ENCODE measurements around the gene AP1G2. TPM values are rescaled to one million over a fixed set of nuclear protein-coding genes. Genes with fewer than 3 reads are reported as not detected.
"Not testable (repeated sequence)": the region's sequence is repeated elsewhere in the genome, so short reads cannot be mapped to it uniquely, and the experiment has no call there.

Gene AP1G2
- polyA plus RNA-seq, 1 donor, result 166 TPM

DNA sequence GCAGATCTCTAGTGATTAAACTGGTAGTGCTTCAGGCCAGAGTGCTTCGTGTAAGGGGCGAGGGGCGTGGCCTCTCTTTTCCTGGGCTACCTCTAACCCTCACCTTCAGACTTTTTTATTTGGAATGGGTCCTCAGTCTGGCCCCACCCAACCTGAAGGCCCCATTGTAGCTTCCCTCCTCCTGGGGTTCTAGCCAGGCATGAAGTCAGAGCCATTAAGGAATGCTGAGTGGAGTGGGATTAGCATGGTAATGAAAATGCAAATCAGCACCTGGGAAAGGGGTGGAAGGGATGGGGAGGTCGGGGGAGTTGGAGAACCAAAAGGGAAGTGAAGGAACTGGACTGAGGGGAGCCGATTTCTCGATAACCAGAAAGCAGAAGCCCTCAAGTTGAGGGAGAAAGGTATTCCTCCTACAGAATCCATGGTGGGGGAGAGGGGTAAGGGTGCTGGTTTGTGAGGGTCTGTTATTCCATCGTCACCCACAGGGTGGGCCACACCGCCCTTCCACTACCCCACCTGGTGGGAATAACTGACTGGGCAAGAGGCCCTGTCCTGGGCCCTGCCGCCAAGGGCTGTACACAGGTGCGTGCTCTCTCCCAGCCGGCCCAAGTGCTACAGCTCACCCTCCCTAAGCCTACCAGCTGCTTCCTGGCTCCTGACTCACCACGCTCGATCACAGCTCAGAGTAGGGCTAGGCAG is 30.1 kb downstream of the AP1G2 start:
- no peaks in the 10 kb centered on the region for H3K9me3 ChIP-seq (ENCODE audit: control insufficient read depth, low read depth, low read length)
- H3K4me3 ChIP-seq (ENCODE audit: low read length), result no peak overlapping the region
- no peaks in the 10 kb centered on the region for H3K27me3 ChIP-seq (ENCODE audit: control insufficient read depth, insufficient read depth, low read length)
- no peak for DNase-seq
- H3K27ac ChIP-seq (ENCODE audit: low read length), result no peak overlapping the region
- H3K4me1 ChIP-seq (ENCODE audit: control insufficient read depth, insufficient read depth, low read length), result no peaks in the 10 kb centered on the region
- peaks cover 2% of the 10 kb centered on the region for H3K36me3 ChIP-seq (ENCODE audit: control insufficient read depth, insufficient read depth, low read length)
- 20% methylated on average over 1 of the region's 13 CpGs for WGBS (ENCODE audit: insufficient coverage, low lambda C conversion rate)

DNA sequence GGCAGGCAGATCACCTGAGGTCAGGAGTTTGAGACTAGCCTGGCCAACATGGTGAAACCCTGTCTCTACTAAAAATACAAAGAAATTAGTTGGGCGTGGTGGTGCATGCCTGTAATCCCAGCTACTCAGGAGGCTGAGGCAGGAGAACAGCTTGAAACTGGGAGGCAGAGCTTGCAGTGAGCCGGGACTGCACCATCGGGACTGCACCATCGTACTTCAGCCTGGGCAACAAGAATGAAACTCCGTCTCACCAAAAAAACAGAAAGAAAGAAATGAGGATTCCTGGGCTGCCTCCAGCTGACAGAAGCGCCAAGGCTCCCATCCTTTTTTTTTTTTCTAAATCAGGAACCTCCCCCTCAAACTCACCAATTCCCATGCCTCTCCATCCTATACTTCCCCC is 30.7 kb downstream of the AP1G2 start:
- not testable (repeated sequence) for H3K27ac ChIP-seq (ENCODE audit: low read length); DNase-seq; H3K9me3 ChIP-seq (ENCODE audit: control insufficient read depth, low read depth, low read length); H3K4me3 ChIP-seq (ENCODE audit: low read length); H3K4me1 ChIP-seq (ENCODE audit: control insufficient read depth, insufficient read depth, low read length); H3K36me3 ChIP-seq (ENCODE audit: control insufficient read depth, insufficient read depth, low read length); H3K27me3 ChIP-seq (ENCODE audit: control insufficient read depth, insufficient read depth, low read length)
- no CpG with 5 or more reads among the region's 6 CpGs for WGBS (ENCODE audit: insufficient coverage, low lambda C conversion rate)

DNA sequence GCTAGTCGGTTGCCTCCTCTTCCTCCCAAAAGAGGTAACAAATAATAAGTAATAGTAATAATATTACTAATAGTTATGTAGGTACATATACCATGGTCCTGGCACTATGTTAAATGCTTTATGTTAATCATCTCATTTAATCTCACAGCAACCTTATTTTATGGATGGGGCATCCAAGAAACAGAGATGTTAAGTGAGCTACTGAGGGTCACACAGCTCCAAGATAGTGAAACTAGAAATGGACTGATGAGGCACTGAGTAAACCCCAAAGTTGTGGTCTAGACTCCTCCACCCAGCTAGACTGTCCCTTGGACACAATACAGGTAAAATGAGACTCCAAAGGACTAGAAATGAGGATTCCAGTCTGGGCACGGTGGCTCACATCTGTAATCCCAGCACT is 31.1 kb downstream of the AP1G2 start:
- Histone ChIP-seq H3K9me3 (ENCODE audit: control insufficient read depth, low read depth, low read length) (no peaks in the 10 kb centered on the region), H3K27ac (ENCODE audit: low read length) (no peak overlapping the region), H3K4me3 (ENCODE audit: low read length) (no peak overlapping the region), H3K27me3 (ENCODE audit: control insufficient read depth, insufficient read depth, low read length) (no peaks in the 10 kb centered on the region), H3K4me1 (ENCODE audit: control insufficient read depth, insufficient read depth, low read length) (no peaks in the 10 kb centered on the region), H3K36me3 (ENCODE audit: control insufficient read depth, insufficient read depth, low read length) (peaks cover 2% of the 10 kb centered on the region)
- no CpG with 5 or more reads among the region's 2 CpGs for WGBS (ENCODE audit: insufficient coverage, low lambda C conversion rate)
- no peak for DNase-seq

DNA sequence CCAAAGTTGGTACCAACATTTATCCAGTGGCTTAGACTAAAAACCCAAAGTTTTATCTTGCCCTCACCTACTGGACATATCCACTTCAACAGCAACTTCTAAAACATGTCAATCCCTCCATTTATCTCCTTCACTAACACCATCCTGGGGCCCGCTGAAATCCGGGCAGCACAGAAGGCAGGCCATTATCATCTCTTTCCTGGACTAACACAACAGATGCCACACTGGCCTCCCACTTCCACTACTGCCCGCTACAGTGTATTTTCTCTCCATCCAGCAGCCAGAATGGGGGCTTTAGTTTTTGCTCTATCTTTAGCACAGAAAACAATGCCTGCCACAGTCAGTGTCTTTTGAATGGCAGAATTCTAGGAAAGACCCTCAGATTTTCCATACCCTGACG is 31.6 kb downstream of the AP1G2 start:
- Histone ChIP-seq H3K4me3 (ENCODE audit: low read length) (no peak overlapping the region), H3K9me3 (ENCODE audit: control insufficient read depth, low read depth, low read length) (no peaks in the 10 kb centered on the region), H3K27me3 (ENCODE audit: control insufficient read depth, insufficient read depth, low read length) (no peaks in the 10 kb centered on the region), H3K36me3 (ENCODE audit: control insufficient read depth, insufficient read depth, low read length) (peaks cover 2% of the 10 kb centered on the region), H3K4me1 (ENCODE audit: control insufficient read depth, insufficient read depth, low read length) (no peaks in the 10 kb centered on the region), H3K27ac (ENCODE audit: low read length) (no peak overlapping the region)
- DNase-seq, result no peak
- WGBS (ENCODE audit: insufficient coverage, low lambda C conversion rate), result no CpG with 5 or more reads among the region's 4 CpGs

DNA sequence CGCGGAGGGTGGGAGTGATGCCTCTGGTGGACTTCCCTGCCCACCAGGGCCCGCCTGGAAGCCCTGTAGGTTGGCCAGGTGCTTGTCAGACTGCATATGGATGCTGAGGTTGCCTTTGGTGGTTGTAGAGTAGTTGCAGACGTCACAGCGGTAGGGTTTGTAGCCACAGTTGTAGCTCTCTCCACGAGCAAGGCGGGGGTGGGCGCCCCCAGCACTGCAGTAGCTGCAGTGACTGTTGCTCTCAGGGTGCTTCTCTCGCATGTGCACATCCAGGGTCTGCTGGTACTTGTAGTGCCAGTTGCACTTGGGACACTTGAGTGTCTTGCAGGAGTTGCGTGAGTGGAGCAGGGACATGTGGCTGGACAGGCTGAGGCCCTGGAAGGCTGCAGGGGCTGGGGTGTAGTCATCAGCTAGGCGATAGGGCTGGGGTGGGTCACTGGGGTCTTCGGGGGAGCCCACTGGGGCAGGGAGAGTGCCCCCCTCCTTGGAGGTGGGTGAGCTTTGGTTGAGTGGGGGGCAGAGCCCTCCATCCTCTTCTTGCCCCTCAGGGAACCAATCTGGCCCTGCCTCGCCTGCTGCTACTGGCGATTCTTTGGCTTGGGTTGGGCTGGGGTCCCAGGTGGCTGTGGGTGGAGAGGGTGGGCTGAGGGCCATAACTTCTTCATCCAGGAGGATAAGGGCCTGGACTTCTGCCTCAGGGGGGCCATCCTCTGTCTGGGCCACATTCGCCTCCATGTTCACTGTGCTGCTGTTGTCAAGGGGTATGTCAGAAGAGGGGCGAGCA is 33.7 kb downstream of the AP1G2 start:
- Histone ChIP-seq H3K4me3 (ENCODE audit: low read length) (no peak overlapping the region), H3K4me1 (ENCODE audit: control insufficient read depth, insufficient read depth, low read length) (no peaks in the 10 kb centered on the region), H3K9me3 (ENCODE audit: control insufficient read depth, low read depth, low read length) (no peaks in the 10 kb centered on the region), H3K27me3 (ENCODE audit: control insufficient read depth, insufficient read depth, low read length) (no peaks in the 10 kb centered on the region), H3K36me3 (ENCODE audit: control insufficient read depth, insufficient read depth, low read length) (peaks cover 2% of the 10 kb centered on the region), H3K27ac (ENCODE audit: low read length) (no peak overlapping the region)
- no peak for DNase-seq
- WGBS (ENCODE audit: insufficient coverage, low lambda C conversion rate), result no CpG with 5 or more reads among the region's 16 CpGs

DNA sequence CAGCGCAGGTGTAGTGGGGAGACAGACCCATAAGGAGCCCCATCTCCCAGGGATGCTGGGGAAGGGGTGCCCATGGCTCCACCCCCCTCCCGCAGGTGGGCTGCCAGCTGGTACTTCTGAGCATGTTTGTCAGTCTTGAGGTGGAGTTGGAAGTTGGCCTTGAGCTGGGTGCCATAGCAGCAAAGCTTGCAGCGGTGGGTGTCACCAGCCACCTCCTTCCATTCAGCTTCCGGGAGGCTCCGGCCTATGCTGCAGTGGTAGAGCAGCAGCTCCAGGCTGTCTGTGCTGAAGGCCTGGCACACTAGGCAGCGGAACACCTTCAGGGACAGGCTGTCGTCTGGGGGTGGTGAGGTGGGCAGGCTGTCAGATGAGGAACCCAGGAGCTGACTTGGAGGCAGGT is 34.9 kb downstream of the AP1G2 start:
- Histone ChIP-seq H3K4me1 (ENCODE audit: control insufficient read depth, insufficient read depth, low read length) (no peaks in the 10 kb centered on the region), H3K4me3 (ENCODE audit: low read length) (no peak overlapping the region), H3K36me3 (ENCODE audit: control insufficient read depth, insufficient read depth, low read length) (peaks cover 2% of the 10 kb centered on the region), H3K27me3 (ENCODE audit: control insufficient read depth, insufficient read depth, low read length) (no peaks in the 10 kb centered on the region), H3K9me3 (ENCODE audit: control insufficient read depth, low read depth, low read length) (no peaks in the 10 kb centered on the region), H3K27ac (ENCODE audit: low read length) (no peak overlapping the region)
- DNase-seq, result no peak
- no CpG with 5 or more reads among the region's 7 CpGs for WGBS (ENCODE audit: insufficient coverage, low lambda C conversion rate)

DNA sequence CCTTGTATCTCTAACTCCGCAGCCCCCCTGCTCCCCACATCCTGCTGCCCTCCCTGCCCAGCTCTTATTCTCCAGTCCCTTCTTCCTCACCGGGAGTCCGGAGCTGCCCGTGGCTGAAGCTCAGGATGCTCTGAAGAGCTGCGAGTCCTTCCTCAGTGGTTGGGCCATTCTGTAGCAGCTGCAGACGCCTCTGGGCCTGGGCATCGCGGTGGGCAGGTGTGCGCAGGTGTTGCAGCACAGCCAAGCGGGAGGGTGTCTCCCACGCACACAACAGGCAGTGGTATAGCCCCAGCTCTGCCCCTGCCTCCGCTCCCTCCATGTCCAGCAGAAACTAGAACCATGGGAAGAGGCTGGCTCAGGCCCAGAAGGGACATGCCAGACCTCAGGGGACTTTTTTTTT is 36.2 kb downstream of the AP1G2 start:
- H3K27ac ChIP-seq (ENCODE audit: low read length), result no peak overlapping the region
- peaks cover 2% of the 10 kb centered on the region for H3K36me3 ChIP-seq (ENCODE audit: control insufficient read depth, insufficient read depth, low read length)
- H3K4me3 ChIP-seq (ENCODE audit: low read length), result no peak overlapping the region
- no peaks in the 10 kb centered on the region for H3K27me3 ChIP-seq (ENCODE audit: control insufficient read depth, insufficient read depth, low read length)
- no CpG with 5 or more reads among the region's 12 CpGs for WGBS (ENCODE audit: insufficient coverage, low lambda C conversion rate)
- no peak for DNase-seq
- no peaks in the 10 kb centered on the region for H3K9me3 ChIP-seq (ENCODE audit: control insufficient read depth, low read depth, low read length)
- H3K4me1 ChIP-seq (ENCODE audit: control insufficient read depth, insufficient read depth, low read length), result no peaks in the 10 kb centered on the region

DNA sequence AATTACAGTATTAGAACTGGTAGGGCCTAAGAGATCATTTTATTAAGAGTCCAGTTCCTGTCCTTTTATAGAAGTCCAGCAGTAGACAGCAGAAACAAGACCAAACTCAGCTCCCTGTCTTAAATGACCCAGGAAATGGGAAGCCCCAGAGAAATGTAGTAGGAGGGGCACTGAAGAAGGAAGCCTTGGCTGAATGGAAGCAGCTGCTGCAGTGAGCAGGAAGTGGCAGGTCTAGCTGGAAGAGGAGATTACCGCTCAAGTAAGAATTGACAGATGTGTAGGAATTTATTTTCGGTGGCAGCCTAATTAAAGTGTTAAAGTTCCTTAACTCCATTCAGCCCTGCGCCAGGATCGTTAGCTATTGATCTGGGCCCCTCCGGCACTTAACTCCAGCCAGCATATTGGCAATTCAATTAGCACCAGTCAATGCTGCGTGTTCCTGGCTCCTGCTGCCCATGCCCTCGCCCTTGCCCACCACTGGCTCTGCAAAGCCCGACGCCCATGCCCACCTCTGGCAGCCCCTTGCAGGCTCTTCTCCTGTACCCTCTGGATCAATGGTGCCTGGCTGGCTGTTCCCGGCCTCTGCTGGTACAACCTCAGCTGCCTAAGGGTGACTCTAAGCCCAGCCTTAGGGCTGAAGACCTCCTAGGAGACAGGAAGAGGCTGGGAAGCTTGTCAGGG is 37.1 kb downstream of the AP1G2 start:
- no peak for DNase-seq
- no CpG with 5 or more reads among the region's 10 CpGs for WGBS (ENCODE audit: insufficient coverage, low lambda C conversion rate)
- no peak overlapping the region for H3K27ac ChIP-seq (ENCODE audit: low read length)
- no peaks in the 10 kb centered on the region for H3K4me1 ChIP-seq (ENCODE audit: control insufficient read depth, insufficient read depth, low read length)
- H3K27me3 ChIP-seq (ENCODE audit: control insufficient read depth, insufficient read depth, low read length), result no peaks in the 10 kb centered on the region
- no peak overlapping the region for H3K4me3 ChIP-seq (ENCODE audit: low read length)
- H3K36me3 ChIP-seq (ENCODE audit: control insufficient read depth, insufficient read depth, low read length), result peaks cover 2% of the 10 kb centered on the region
- H3K9me3 ChIP-seq (ENCODE audit: control insufficient read depth, low read depth, low read length), result no peaks in the 10 kb centered on the region

DNA sequence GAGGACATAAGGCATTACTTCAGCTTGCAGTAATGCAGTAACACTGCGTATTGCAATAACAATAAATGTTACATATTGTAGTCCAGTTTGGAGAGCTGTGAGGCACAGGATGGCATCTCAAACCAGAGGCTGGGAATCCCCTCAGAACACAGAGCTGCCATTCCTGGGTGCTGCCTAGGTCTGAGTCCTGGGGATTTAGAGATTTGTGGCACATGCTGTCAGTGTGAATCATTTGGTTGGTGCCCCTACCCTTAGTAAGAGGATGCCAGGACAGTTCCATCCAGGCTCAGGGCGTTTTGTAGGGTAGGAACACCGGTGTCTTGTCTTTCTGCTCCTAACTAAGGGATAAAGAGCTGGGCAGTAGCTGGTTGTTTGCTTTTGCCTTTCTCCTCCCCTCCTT is 38.6 kb downstream of the AP1G2 start:
- Histone ChIP-seq H3K4me3 (ENCODE audit: low read length) (no peak overlapping the region), H3K4me1 (ENCODE audit: control insufficient read depth, insufficient read depth, low read length) (no peaks in the 10 kb centered on the region), H3K9me3 (ENCODE audit: control insufficient read depth, low read depth, low read length) (no peaks in the 10 kb centered on the region), H3K27me3 (ENCODE audit: control insufficient read depth, insufficient read depth, low read length) (no peaks in the 10 kb centered on the region), H3K27ac (ENCODE audit: low read length) (no peak overlapping the region), H3K36me3 (ENCODE audit: control insufficient read depth, insufficient read depth, low read length) (no peaks in the 10 kb centered on the region)
- no CpG with 5 or more reads among the region's 3 CpGs for WGBS (ENCODE audit: insufficient coverage, low lambda C conversion rate)
- DNase-seq, result no peak

DNA sequence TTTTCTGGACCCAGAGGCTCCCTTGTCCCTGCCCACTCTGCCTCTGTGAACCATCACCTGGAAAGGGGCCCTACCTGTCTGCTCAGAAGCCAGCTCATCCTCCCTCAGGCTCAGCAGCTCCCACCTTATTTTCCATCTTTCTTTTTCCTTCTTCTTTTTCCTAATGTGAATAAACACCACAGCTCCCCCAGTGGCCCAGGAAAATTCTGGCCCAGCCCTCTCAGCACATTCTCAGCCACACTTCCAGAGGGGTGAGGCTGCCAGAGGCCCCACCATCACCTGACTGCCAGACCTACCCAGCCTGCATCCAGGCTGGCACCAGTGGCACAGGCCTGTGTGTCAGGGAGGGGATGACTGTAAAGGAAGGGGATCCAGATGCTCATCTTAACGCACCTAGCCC is 39.0 kb downstream of the AP1G2 start:
- Histone ChIP-seq H3K9me3 (ENCODE audit: control insufficient read depth, low read depth, low read length) (no peaks in the 10 kb centered on the region), H3K4me3 (ENCODE audit: low read length) (no peak overlapping the region), H3K27ac (ENCODE audit: low read length) (no peak overlapping the region), H3K4me1 (ENCODE audit: control insufficient read depth, insufficient read depth, low read length) (no peaks in the 10 kb centered on the region), H3K36me3 (ENCODE audit: control insufficient read depth, insufficient read depth, low read length) (no peaks in the 10 kb centered on the region), H3K27me3 (ENCODE audit: control insufficient read depth, insufficient read depth, low read length) (no peaks in the 10 kb centered on the region)
- no peak for DNase-seq
- no CpG with 5 or more reads among the region's 1 CpG for WGBS (ENCODE audit: insufficient coverage, low lambda C conversion rate)

Measured in large intestine (tissue), 3 donors.